ENCODE measurements around the gene SLC38A4.

Gene SLC38A4, protein sequence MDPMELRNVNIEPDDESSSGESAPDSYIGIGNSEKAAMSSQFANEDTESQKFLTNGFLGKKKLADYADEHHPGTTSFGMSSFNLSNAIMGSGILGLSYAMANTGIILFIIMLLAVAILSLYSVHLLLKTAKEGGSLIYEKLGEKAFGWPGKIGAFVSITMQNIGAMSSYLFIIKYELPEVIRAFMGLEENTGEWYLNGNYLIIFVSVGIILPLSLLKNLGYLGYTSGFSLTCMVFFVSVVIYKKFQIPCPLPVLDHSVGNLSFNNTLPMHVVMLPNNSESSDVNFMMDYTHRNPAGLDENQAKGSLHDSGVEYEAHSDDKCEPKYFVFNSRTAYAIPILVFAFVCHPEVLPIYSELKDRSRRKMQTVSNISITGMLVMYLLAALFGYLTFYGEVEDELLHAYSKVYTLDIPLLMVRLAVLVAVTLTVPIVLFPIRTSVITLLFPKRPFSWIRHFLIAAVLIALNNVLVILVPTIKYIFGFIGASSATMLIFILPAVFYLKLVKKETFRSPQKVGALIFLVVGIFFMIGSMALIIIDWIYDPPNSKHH

DNA sequence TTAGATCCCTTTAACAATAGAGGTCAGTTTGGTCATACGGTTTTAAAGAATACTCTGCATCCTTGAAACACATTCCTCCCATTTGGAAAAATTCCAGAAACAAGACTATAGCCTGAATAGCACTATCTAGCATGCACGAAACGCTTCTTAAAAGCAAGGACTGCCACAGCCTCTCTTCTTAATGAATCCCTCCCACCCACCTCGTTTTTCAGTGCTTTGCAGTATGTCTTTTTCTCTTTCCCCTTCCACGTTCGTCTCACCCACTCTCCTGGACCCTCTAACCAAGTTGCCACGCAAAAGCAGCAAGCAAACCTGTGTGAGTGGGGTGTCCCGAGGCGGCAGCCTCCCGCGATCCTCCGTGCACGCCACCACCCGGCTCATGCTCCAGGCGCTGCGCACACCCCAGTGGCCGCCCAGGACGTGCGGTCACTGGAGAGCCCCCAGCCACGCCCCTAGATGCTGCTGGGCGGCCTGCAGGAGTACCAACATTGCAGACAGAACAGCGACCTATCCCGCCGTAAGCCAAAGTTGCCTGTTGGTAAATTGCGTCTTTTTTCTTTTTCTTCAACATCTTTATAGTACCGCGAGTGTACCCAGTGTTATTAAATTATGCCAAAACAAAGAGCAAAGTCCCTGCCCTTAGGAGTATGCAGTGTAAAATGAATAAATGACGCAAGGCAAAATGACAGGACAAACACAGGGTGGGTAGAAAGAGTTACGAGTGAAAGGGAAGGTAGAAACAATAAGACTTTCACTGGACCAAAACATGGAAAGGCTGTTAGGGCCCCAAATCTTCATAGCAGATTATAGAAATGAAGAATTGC is at the start of gene SLC38A4:
TSS of gene SLC38A4 (minus strand) at position 407 of the 824 bp plus-strand sequence. CDS start 32,926 bp downstream, outside the sequence.
- H3K9me2 ChIP-seq (replicated peaks; ENCODE audit: insufficient read depth, low read length) = no peaks in the 10 kb centered on the region
- H3K27ac ChIP-seq (ENCODE audit: low read length) = no peak within 1 kb of the TSS
- H3K9me3 ChIP-seq (replicated peaks; ENCODE audit: insufficient read depth, low read length) = no peaks in the 10 kb centered on the region
- no peaks in the 10 kb centered on the region for H3K79me2 ChIP-seq (ENCODE audit: low read length)
- H3K4me1 ChIP-seq (ENCODE audit: low read length) = no peaks in the 10 kb centered on the region
- no peaks in the 10 kb centered on the region for H3F3A ChIP-seq (ENCODE audit: insufficient read depth, low read length)
- H3K36me3 ChIP-seq (replicated peaks; ENCODE audit: insufficient read depth, low read length) = no peaks in the 10 kb centered on the region
- no peaks in the 10 kb centered on the region for H3K27me3 ChIP-seq (replicated peaks; ENCODE audit: insufficient read depth, low read length)
- TF ChIP-seq EZH2phosphoT487 (IDR thresholded peaks at IDR 0.05; ENCODE audit: low read length) (no peak), EZH2 (optimal IDR thresholded peaks at IDR 0.05; ENCODE audit: low read depth, low read length) (no peak)
- TF ChIP-seq, protein P1, sequence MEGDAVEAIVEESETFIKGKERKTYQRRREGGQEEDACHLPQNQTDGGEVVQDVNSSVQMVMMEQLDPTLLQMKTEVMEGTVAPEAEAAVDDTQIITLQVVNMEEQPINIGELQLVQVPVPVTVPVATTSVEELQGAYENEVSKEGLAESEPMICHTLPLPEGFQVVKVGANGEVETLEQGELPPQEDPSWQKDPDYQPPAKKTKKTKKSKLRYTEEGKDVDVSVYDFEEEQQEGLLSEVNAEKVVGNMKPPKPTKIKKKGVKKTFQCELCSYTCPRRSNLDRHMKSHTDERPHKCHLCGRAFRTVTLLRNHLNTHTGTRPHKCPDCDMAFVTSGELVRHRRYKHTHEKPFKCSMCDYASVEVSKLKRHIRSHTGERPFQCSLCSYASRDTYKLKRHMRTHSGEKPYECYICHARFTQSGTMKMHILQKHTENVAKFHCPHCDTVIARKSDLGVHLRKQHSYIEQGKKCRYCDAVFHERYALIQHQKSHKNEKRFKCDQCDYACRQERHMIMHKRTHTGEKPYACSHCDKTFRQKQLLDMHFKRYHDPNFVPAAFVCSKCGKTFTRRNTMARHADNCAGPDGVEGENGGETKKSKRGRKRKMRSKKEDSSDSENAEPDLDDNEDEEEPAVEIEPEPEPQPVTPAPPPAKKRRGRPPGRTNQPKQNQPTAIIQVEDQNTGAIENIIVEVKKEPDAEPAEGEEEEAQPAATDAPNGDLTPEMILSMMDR (IDR thresholded peaks at IDR 0.05; ENCODE audit: low read length) = no peak
- H3K4me2 ChIP-seq (ENCODE audit: low read depth, low read length) = no peak within 1 kb of the TSS
- no peak within 1 kb of the TSS for H2AFZ ChIP-seq (ENCODE audit: low read length)
- H4K20me1 ChIP-seq (ENCODE audit: insufficient read depth, low read length) = no peaks in the 10 kb centered on the region
- no peak within 1 kb of the TSS for H3K4me3 ChIP-seq (ENCODE audit: low read length)
- DNase-seq = no peak
- no peak within 1 kb of the TSS for H3K9ac ChIP-seq (ENCODE audit: low read length)

DNA sequence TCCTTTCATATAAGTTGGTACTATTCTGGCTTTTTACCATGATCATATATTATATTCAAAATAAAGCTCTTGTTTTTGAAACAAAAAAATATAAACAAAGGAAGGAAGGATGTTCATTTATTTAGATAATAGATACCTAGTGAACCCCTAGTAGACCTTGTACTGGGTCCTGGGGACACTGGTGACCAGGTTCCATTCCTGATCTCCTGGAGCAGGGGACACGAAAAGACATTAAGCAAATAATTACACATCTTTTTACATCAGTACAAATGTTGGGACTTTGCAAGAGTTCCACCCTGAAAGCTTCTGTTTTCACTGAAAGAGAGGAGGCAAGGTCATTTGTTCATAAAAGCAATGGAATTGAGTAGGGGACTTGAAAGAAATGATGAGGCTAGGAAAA is 49.3 kb upstream of the SLC38A4 start:
- no peak overlapping the region for H3K27ac ChIP-seq (ENCODE audit: low read length)
- no peaks in the 10 kb centered on the region for H3K27me3 ChIP-seq (replicated peaks; ENCODE audit: insufficient read depth, low read length)
- no peaks in the 10 kb centered on the region for H3K9me3 ChIP-seq (replicated peaks; ENCODE audit: insufficient read depth, low read length)
- H3K36me3 ChIP-seq (replicated peaks; ENCODE audit: insufficient read depth, low read length) = no peaks in the 10 kb centered on the region
- DNase-seq = no peak
- no peaks in the 10 kb centered on the region for H3K79me2 ChIP-seq (ENCODE audit: low read length)
- H4K20me1 ChIP-seq (ENCODE audit: insufficient read depth, low read length) = no peaks in the 10 kb centered on the region
- H3K4me2 ChIP-seq (ENCODE audit: low read depth, low read length) = no peak overlapping the region
- H3F3A ChIP-seq (ENCODE audit: insufficient read depth, low read length) = no peaks in the 10 kb centered on the region
- no peak overlapping the region for H2AFZ ChIP-seq (ENCODE audit: low read length)
- no peaks in the 10 kb centered on the region for H3K4me1 ChIP-seq (ENCODE audit: low read length)
- H3K9ac ChIP-seq (ENCODE audit: low read length) = no peak overlapping the region
- TF ChIP-seq EZH2phosphoT487 (IDR thresholded peaks at IDR 0.05; ENCODE audit: low read length) = no peak
- H3K9me2 ChIP-seq (replicated peaks; ENCODE audit: insufficient read depth, low read length) = no peaks in the 10 kb centered on the region
- H3K4me3 ChIP-seq (ENCODE audit: low read length) = no peak overlapping the region

- Histone ChIP-seq H3K27me3 (replicated peaks; ENCODE audit: insufficient read depth, low read length) (no peaks in the 10 kb centered on the region), H3K36me3 (replicated peaks; ENCODE audit: insufficient read depth, low read length) (no peaks in the 10 kb centered on the region), H3K27ac (ENCODE audit: low read length) (no peak overlapping the region), H3K4me3 (ENCODE audit: low read length) (no peak overlapping the region), H3K9me3 (replicated peaks; ENCODE audit: insufficient read depth, low read length) (no peaks in the 10 kb centered on the region), H3K4me1 (ENCODE audit: low read length) (no peaks in the 10 kb centered on the region), H4K20me1 (ENCODE audit: insufficient read depth, low read length) (no peaks in the 10 kb centered on the region), H2AFZ (ENCODE audit: low read length) (no peak overlapping the region), H3F3A (ENCODE audit: insufficient read depth, low read length) (no peaks in the 10 kb centered on the region), H3K79me2 (ENCODE audit: low read length) (no peaks in the 10 kb centered on the region), H3K4me2 (ENCODE audit: low read depth, low read length) (no peak overlapping the region), H3K9ac (ENCODE audit: low read length) (no peak overlapping the region), H3K9me2 (replicated peaks; ENCODE audit: insufficient read depth, low read length) (no peaks in the 10 kb centered on the region)
- TF ChIP-seq EZH2phosphoT487 (IDR thresholded peaks at IDR 0.05; ENCODE audit: low read length) (no peak), EZH2 (optimal IDR thresholded peaks at IDR 0.05; ENCODE audit: low read depth, low read length) (no peak)
- TF ChIP-seq, protein P1 (IDR thresholded peaks at IDR 0.05; ENCODE audit: low read length) = no peak
- DNase-seq = no peak
Observed at GRCh38 chr12:46874642-46875041, 48.8 kb upstream of the SLC38A4 start.
